ENCODE measurements around the gene GIMAP2. TPM values are rescaled to one million over a fixed set of nuclear protein-coding genes. Genes with fewer than 3 reads are reported as not detected.

Gene GIMAP2
- 0.07 TPM in 1 of 2 replicates, not detected in the other for total RNA-seq

DNA sequence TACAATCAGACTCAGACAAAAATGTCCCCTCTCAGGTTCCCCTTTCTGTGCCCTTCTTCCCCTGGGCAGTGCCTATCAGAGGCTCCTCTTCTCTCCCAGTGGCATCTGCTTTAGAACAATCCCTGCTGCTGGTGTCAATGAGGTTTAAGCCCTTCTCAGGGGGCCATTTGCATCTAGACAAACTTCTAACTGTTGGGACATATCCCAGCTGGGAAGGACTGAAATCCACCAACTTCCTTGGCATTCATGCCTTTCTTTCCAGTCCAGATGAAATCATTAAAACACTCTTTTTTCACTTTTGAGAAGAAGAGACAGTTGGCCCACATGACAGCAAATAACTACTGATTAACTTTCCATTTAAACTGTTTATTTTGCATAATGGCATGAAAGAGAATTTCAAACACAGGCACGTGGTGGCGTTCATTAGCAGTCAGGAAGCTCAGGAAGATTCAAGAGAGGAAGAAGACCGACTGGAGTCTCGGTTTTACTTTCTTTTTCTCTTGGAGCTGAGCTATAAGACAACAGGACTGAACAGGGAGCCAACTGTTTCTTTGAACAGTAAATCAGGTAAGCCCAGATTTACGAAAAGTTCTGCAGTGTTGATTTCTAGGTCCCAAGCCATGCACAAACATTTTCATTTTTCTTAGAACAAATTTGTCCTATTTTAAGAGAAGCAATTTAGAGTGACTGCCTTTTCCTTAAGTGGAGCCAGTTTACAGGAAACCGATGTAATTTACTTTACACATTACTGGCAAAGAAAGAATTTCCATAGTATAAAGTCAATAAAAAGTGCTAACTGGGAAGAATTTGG is at the start of gene GIMAP2:
Gene GIMAP2 (plus strand): TSS at position 488 of the 811 bp plus-strand sequence. CDS start 1,354 bp downstream, outside the sequence.
- TF ChIP-seq CTCF (conservative IDR thresholded peaks at IDR 0.05; ENCODE audit: low read depth, low read length): no peak
- peak within 1 kb of the TSS; percentile 21 for H3K4me3 ChIP-seq (ENCODE audit: low read depth, low read length)
- DNase-seq (ENCODE audit: low read depth): no peak

DNA sequence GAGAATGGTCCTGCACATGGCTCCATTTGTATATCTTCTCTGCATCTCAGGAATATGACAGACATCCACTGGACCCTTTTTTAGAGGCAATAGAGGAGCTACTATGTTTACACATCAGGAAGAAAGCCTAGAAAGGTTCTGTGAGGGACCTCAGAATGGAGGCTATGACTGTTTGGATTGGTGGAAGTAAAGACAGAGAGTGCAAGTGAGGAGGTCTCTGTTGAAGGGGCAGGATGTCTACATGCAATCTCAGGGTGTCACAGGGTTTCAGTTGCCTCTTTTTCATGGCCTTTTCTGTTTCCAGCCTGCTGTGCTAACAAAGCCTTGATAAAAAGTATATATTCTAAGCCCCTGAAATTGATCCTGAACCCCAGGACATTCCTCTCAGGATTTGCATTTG is 43.7 kb upstream of the GIMAP2 start:
- DNase-seq (ENCODE audit: low read depth): no peak
- no peak for TF ChIP-seq CTCF (conservative IDR thresholded peaks at IDR 0.05; ENCODE audit: low read depth, low read length)
- H3K4me3 ChIP-seq (ENCODE audit: low read depth, low read length): no peak overlapping the region

- TF ChIP-seq CTCF (conservative IDR thresholded peaks at IDR 0.05; ENCODE audit: low read depth, low read length): no peak
- H3K4me3 ChIP-seq (ENCODE audit: low read depth, low read length): no peak overlapping the region
- DNase-seq (ENCODE audit: low read depth): no peak
Observed at GRCh38 chr7:150642926-150643325, 42.6 kb upstream of the GIMAP2 start.

DNA sequence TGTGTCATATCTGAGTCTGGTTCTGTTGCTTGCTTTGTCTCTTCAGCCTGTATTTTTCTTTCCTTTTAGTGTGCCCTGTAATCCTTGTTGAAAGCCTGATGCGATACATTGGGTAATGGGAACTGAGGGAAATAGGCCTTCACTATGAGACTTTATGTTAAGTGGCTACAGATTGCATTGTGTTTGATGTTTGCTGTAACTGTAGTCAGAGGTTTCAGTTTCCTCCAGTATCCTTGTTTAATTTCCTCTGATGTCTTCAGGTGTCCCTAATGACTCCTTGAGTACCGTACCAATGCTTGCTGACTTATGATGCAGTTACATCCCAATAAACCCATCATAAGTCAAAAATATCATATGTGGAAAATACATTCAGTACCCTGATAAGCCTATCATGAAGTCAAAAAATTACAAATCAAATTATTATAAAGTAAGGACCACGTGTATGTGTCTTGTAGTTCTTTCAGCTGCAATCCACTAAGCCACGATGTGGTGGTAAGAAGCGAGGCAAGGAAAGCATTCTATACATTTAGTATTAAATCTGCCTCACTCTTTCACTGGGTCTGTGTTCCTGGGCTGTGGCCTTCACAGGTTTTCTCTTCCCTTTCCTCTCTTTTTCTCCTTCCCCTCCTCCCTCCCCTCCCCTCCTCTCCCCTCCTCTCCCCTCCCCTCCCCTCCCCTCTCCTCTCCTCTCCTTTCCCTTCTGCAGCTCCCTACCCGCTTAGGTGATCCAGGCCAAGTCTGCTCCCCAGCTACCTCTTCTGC is 40.1 kb upstream of the GIMAP2 start:
- no peak for TF ChIP-seq CTCF (conservative IDR thresholded peaks at IDR 0.05; ENCODE audit: low read depth, low read length)
- no peak for DNase-seq (ENCODE audit: low read depth)
- no peak overlapping the region for H3K4me3 ChIP-seq (ENCODE audit: low read depth, low read length)

GRCh38 chr7:150648353-150649079 is 37.0 kb upstream of the GIMAP2 start:
- no peak for TF ChIP-seq CTCF (conservative IDR thresholded peaks at IDR 0.05; ENCODE audit: low read depth, low read length)
- DNase-seq (ENCODE audit: low read depth): no peak
- H3K4me3 ChIP-seq (ENCODE audit: low read depth, low read length): no peak overlapping the region

- no peak for DNase-seq (ENCODE audit: low read depth)
- no peak for TF ChIP-seq CTCF (conservative IDR thresholded peaks at IDR 0.05; ENCODE audit: low read depth, low read length)
- H3K4me3 ChIP-seq (ENCODE audit: low read depth, low read length): no peak overlapping the region
Observed at GRCh38 chr7:150649080-150649385, 36.5 kb upstream of the GIMAP2 start.

Measured in epithelial cell of proximal tubule (primary cell).